HG03064 (cell line): ENCODE results near the gene ITGA8.
"Not testable (repeated sequence)": the region's sequence is repeated elsewhere in the genome, so short reads cannot be mapped to it uniquely, and the experiment has no call there.

ENCODE experiments used
- ATAC-seq: cut with Tn5 transposase; IDR thresholded peaks from one replicate; pipeline ENCODE4 v1.9.1; 2021; ENCODE audit warnings: low read depth; ENCODE audit not compliant: unreplicated experiment

Gene ITGA8

GRCh38 chr10:15719899-15720634, at the start of gene ITGA8:
ITGA8 (minus strand) TSS chr10:15719922; CDS start chr10:15719771, 151 bp downstream.
- ATAC-seq = no peak

GRCh38 chr10:15764892-15765454, 45.3 kb upstream of the ITGA8 start:
- no peak for ATAC-seq

GRCh38 chr10:15763006-15763405, 43.3 kb upstream of the ITGA8 start:
- no peak for ATAC-seq

- ATAC-seq = not testable (repeated sequence)
Observed at GRCh38 chr10:15762239-15762638, 42.5 kb upstream of the ITGA8 start.

GRCh38 chr10:15761224-15761623, 41.5 kb upstream of the ITGA8 start:
- not testable (repeated sequence) for ATAC-seq

GRCh38 chr10:15760681-15761080, 41.0 kb upstream of the ITGA8 start:
- no peak for ATAC-seq

GRCh38 chr10:15759265-15759664, 39.5 kb upstream of the ITGA8 start:
- ATAC-seq = no peak

- no peak for ATAC-seq
Observed at GRCh38 chr10:15758618-15759017, 38.9 kb upstream of the ITGA8 start.

GRCh38 chr10:15754937-15755336, 35.2 kb upstream of the ITGA8 start:
- ATAC-seq = no peak

GRCh38 chr10:15751046-15751445, 31.3 kb upstream of the ITGA8 start:
- ATAC-seq = no peak

GRCh38 chr10:15748126-15748525, 28.4 kb upstream of the ITGA8 start:
- ATAC-seq = no peak

- ATAC-seq = no peak
Observed at GRCh38 chr10:15747632-15748031, 27.9 kb upstream of the ITGA8 start.

GRCh38 chr10:15745751-15746150, 26.0 kb upstream of the ITGA8 start:
- no peak for ATAC-seq

- ATAC-seq = no peak
Observed at GRCh38 chr10:15744217-15744865, 24.6 kb upstream of the ITGA8 start.

- ATAC-seq = no peak
Observed at GRCh38 chr10:15743443-15743842, 23.7 kb upstream of the ITGA8 start.

GRCh38 chr10:15742836-15743235, 23.1 kb upstream of the ITGA8 start:
- ATAC-seq = no peak

- ATAC-seq = no peak
Observed at GRCh38 chr10:15742102-15742501, 22.4 kb upstream of the ITGA8 start.

GRCh38 chr10:15741581-15741980, 21.9 kb upstream of the ITGA8 start:
- no peak for ATAC-seq

GRCh38 chr10:15740261-15740660, 20.5 kb upstream of the ITGA8 start:
- no peak for ATAC-seq

- no peak for ATAC-seq
Observed at GRCh38 chr10:15739254-15739970, 19.7 kb upstream of the ITGA8 start.

- no peak for ATAC-seq
Observed at GRCh38 chr10:15738270-15738925, 18.7 kb upstream of the ITGA8 start.
